AG09319 (cell line): ENCODE data around the gene MTX2.
"Not testable (repeated sequence)": the region's sequence is repeated elsewhere in the genome, so short reads cannot be mapped to it uniquely, and the experiment has no call there.

Source experiments
- DNase-seq: peaks from one replicate; pipeline ENCODE4 v3.0.0-alpha.2; 2010; ENCODE audit warnings: low read depth; ENCODE audit errors: extremely low read depth
- CTCF ChIP-seq: IDR thresholded peaks from 2 replicates; pipeline ENCODE4 v1.5.1; 2011; ENCODE audit warnings: low read depth, mild to moderate bottlenecking, inconsistent platforms, low read length, moderate library complexity

MTX2 gene

GRCh38 chr2:176368349-176368748 is 99.1 kb downstream of the MTX2 start:
- TF ChIP-seq CTCF = no peak
- no peak for DNase-seq

DNA sequence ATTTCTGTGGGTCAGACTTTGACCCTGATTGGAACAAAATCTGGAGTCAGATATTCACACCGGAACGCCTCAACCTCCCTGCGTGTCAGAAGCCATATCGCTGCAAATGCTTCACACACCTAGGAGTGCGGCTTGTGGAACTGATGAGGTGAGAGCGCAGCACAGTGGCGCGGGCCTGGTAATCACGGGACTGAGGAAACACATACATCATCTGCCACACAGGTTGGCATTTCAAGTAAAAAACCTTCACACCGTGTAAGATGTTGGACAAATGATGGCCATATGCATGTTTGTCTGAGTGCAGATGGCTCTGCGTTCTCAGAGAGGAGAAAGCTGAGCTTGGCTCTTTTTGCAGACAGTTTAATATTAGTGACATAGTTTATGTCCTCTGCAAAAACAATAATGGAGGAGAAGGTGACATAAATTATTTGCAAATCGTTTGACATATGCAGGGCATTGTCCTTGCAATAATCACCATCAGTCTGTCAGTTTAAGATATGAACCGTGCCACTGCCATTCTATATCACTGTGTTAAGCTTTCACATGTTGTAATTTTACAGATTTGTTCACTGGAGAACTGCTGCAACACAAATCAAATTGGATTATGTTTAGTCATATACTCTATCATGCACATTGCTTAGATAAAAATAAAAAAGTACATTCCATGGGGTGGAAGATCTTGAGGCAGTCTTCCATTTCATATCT is 101.4 kb downstream of the MTX2 start:
- no peak for DNase-seq
- TF ChIP-seq CTCF = no peak

GRCh38 chr2:176373155-176373554 is 103.9 kb downstream of the MTX2 start:
- DNase-seq = not testable (repeated sequence)

GRCh38 chr2:176378323-176378722 is 109.1 kb downstream of the MTX2 start:
- no peak for TF ChIP-seq CTCF
- no peak for DNase-seq

DNA sequence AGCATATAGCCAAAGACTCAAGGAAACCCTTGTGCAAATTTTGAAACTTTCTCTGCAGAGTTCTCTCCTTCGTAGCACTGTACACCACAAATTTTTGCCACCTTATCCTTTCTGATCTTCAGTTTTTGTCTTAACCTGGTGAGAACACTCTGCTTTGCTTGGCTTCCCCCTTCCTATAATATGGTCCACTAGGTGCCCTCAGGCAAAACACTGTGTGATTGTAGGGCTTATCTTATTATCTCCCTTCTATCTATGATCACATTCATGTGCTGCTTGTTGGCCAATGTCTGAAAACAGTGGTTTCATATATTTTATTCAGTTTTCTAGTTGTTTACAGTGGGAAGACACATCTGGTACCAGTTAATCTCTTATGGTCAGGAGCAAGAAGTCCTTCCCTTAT is 111.1 kb downstream of the MTX2 start:
- no peak for TF ChIP-seq CTCF
- DNase-seq = no peak

DNA sequence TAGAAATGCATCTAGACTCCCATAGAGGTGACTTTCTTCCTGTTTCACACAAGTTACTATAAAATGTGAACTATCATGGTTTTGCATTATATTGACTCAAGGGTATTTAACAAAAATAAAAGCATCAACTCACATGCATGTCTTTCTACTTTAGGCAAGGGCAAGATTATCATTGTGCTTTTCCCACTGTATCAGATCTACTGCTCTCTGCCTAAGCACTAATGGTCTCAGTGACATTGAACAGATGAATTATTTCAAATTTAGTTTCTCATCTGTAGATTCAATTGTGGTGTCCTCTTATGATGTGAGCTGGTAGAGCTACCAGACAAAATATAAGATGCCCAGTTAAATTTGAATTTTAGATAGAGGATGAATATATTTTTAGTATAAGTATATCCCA is 113.9 kb downstream of the MTX2 start:
- TF ChIP-seq CTCF = no peak
- no peak for DNase-seq

GRCh38 chr2:176383836-176384442 is 114.7 kb downstream of the MTX2 start:
- TF ChIP-seq CTCF = no peak
- no peak for DNase-seq

GRCh38 chr2:176385219-176385759 is 116.0 kb downstream of the MTX2 start:
- DNase-seq = peak; percentile 11
- TF ChIP-seq CTCF = no peak
